A549 (cell line): ENCODE measurements around the gene COMMD4.

ENCODE experiments used
- CTCF ChIP-seq: fragments of >200 bp; sonication (Bioruptor Twin); formaldehyde crosslinking; IDR thresholded peaks from 3 replicates; pipeline ENCODE4 v1.5.1; 2016
- EP300 ChIP-seq, 2 experiments: fragments of >200 bp; sonication (Bioruptor Twin); formaldehyde crosslinking; IDR thresholded peaks; 2 replicates in 1 of 2; 3 replicates in 1 of 2; pipeline ENCODE4 v1.6.1; 2016 to 2017
- MAZ ChIP-seq: fragments of 150-350 bp; IDR thresholded peaks from 2 replicates; pipeline ENCODE4 v1.6.1; 2014; ENCODE audit warnings: antibody characterized with exemption, low read depth, low read length, borderline replicate concordance
- PBX3 ChIP-seq: IDR thresholded peaks from 2 replicates; pipeline ENCODE4 v1.6.1; 2012
- POLR2A ChIP-seq: IDR thresholded peaks from 2 replicates; pipeline ENCODE4 v1.6.1; 2012; ENCODE audit warnings: mild to moderate bottlenecking, low read length
- POLR2AphosphoS2 ChIP-seq: conservative IDR thresholded peaks from 2 replicates; pipeline ENCODE4 v1.6.1; 2012; ENCODE audit warnings: low read length, improper control_type of control experiment, inconsistent platforms
- RCOR1 ChIP-seq: fragments of 150-350 bp; IDR thresholded peaks from 2 replicates; pipeline ENCODE4 v1.6.1; 2014; ENCODE audit warnings: antibody characterized with exemption, low read length, low read depth
- RFX5 ChIP-seq: fragments of 450-650 bp; IDR thresholded peaks from 2 replicates; pipeline ENCODE4 v1.7.1; 2014; ENCODE audit warnings: antibody characterized with exemption, mild to moderate bottlenecking, moderate library complexity
- TF ChIP-seq, protein P1 (sequence below): fragments of 200-600 bp; sonication (generic); IDR thresholded peaks from 2 replicates; pipeline ENCODE4 v1.6.1; 2016; ENCODE audit warnings: antibody characterized with exemption, mild to moderate bottlenecking, moderate library complexity

- TF ChIP-seq PBX3 (no peak), CTCF (no peak), MAZ (no peak), RFX5 (no peak), EP300 (IDR thresholded peaks at IDR 0.05) (no peak), RCOR1 (no peak), POLR2AphosphoS2 (no peak), POLR2A (no peak)
- TF ChIP-seq, protein P1, sequence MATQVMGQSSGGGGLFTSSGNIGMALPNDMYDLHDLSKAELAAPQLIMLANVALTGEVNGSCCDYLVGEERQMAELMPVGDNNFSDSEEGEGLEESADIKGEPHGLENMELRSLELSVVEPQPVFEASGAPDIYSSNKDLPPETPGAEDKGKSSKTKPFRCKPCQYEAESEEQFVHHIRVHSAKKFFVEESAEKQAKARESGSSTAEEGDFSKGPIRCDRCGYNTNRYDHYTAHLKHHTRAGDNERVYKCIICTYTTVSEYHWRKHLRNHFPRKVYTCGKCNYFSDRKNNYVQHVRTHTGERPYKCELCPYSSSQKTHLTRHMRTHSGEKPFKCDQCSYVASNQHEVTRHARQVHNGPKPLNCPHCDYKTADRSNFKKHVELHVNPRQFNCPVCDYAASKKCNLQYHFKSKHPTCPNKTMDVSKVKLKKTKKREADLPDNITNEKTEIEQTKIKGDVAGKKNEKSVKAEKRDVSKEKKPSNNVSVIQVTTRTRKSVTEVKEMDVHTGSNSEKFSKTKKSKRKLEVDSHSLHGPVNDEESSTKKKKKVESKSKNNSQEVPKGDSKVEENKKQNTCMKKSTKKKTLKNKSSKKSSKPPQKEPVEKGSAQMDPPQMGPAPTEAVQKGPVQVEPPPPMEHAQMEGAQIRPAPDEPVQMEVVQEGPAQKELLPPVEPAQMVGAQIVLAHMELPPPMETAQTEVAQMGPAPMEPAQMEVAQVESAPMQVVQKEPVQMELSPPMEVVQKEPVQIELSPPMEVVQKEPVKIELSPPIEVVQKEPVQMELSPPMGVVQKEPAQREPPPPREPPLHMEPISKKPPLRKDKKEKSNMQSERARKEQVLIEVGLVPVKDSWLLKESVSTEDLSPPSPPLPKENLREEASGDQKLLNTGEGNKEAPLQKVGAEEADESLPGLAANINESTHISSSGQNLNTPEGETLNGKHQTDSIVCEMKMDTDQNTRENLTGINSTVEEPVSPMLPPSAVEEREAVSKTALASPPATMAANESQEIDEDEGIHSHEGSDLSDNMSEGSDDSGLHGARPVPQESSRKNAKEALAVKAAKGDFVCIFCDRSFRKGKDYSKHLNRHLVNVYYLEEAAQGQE, result no peak
Observed at GRCh38 chr15:75321711-75322110, 14.2 kb upstream of the COMMD4 start.
